Measurements from ENCODE around the gene PRAC2. TPM values are rescaled to one million over a fixed set of nuclear protein-coding genes. Genes with fewer than 3 reads are reported as not detected.

Gene PRAC2
- total and polyA plus RNA-seq, 11 donors, result not detected

DNA sequence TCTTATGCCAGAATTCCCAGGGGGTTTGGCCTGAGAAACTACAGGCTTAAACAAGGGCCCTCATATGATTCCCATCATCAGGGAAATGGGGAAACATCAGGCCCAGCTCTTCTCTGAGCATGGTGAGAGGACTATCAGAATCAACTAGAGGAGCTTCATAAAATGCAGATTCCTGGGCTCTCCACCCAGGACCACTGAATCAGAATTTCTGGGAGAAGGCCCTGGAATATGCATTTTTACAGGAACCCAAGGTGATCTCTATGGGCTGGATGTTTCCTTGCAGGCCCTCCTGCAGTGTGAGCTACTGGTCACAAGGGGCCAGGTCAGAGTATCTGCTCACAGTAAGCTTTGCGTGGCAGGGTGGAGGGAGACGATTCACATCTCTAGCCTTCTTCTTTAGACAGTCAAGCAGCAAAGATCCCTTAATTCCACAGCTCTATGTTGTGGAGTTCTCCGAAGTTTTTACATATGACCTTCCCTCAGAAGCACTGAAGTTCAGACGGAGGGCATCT, 44.3 kb downstream of the PRAC2 start:
- Histone ChIP-seq H3K9me3 (no peaks in the 10 kb centered on the region), H3K4me1 (no peaks in the 10 kb centered on the region), H3K27ac (no peak overlapping the region), H3K36me3 (no peaks in the 10 kb centered on the region), H3K4me3 (no peak overlapping the region), H3K27me3 (peaks cover 0 to 57% (median 13%) of the 10 kb centered on the region in 9 donors)
- 71 to 85% (median 79%) methylated on average over 4 of the region's 4 CpGs for WGBS, 4 donors
- TF ChIP-seq, protein P1, sequence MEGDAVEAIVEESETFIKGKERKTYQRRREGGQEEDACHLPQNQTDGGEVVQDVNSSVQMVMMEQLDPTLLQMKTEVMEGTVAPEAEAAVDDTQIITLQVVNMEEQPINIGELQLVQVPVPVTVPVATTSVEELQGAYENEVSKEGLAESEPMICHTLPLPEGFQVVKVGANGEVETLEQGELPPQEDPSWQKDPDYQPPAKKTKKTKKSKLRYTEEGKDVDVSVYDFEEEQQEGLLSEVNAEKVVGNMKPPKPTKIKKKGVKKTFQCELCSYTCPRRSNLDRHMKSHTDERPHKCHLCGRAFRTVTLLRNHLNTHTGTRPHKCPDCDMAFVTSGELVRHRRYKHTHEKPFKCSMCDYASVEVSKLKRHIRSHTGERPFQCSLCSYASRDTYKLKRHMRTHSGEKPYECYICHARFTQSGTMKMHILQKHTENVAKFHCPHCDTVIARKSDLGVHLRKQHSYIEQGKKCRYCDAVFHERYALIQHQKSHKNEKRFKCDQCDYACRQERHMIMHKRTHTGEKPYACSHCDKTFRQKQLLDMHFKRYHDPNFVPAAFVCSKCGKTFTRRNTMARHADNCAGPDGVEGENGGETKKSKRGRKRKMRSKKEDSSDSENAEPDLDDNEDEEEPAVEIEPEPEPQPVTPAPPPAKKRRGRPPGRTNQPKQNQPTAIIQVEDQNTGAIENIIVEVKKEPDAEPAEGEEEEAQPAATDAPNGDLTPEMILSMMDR (IDR thresholded peaks at IDR 0.05), result no peak
- no peak for TF ChIP-seq POLR2A (IDR thresholded peaks at IDR 0.05)
- intact Hi-C loops (cut with DNase I), result no loop called here
- ATAC-seq, result no peak
- no peak for DNase-seq

- Histone ChIP-seq H3K27ac (no peak overlapping the region), H3K36me3 (no peaks in the 10 kb centered on the region), H3K4me1 (no peaks in the 10 kb centered on the region), H3K9me3 (no peaks in the 10 kb centered on the region), H3K4me3 (no peak overlapping the region), H3K27me3 (peaks cover 0 to 47% (median 13%) of the 10 kb centered on the region in 9 donors)
- intact Hi-C loops (cut with DNase I), result no loop called here
- ATAC-seq (no peak), DNase-seq (no peak)
- TF ChIP-seq POLR2A (IDR thresholded peaks at IDR 0.05), result no peak
- TF ChIP-seq, protein P1 (IDR thresholded peaks at IDR 0.05), result no peak
- WGBS, 4 donors, result 76 to 94% (median 81%) methylated on average over 5 of the region's 5 CpGs
Observed at GRCh38 chr17:48769009-48769675, 46.2 kb downstream of the PRAC2 start.

DNA sequence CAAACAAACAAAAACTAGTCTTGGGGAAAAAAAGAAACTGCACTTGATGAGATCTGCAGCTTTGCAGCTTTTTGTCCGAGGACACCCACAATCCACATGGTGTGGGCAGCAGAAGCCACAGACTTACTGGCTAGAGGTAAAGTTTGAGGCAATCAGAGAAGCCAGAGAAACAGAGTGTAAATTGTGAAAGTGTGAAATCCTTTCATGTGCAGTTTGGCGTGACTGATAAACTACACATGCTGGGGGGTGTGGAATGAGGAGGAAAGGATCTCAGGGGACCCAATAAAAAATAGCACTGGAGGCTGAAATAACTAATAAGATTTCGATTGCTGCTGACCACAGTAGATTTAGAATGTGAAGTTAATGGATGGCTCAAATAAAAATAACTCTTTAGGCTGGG, 48.0 kb downstream of the PRAC2 start:
- no peak for ATAC-seq
- TF ChIP-seq, protein P1 (IDR thresholded peaks at IDR 0.05), result no peak
- no peak for TF ChIP-seq POLR2A (IDR thresholded peaks at IDR 0.05)

DNA sequence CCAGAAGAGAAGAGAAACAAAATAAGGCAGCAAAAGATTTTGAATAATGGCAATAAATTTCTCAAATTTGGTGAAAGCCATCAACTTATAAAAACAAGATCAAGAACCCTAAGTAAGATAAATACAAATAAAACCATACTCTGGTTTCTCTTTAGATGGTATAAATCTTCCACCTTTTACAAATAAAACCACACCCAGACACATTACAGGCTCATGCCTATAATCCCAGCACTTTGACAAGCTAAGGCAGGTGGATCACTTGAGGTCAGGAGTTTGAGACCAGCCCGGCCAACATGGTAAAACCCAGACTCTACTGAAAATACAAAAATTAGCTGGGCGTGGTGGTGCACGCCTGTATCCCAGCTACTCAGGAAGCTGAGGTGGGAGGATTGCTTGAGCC, 50.3 kb downstream of the PRAC2 start:
- Histone ChIP-seq H3K27me3 (peaks cover 0 to 52% (median 18%) of the 10 kb centered on the region in 9 donors), H3K4me3 (no peak overlapping the region), H3K4me1 (no peaks in the 10 kb centered on the region), H3K27ac (no peak overlapping the region), H3K9me3 (peaks cover 0 to 6% (median 0%) of the 10 kb centered on the region in 12 donors), H3K36me3 (no peaks in the 10 kb centered on the region)
- DNase-seq, result no peak
- WGBS, 4 donors, result 87 to 91% (median 90%) methylated on average over 3 of the region's 3 CpGs
- TF ChIP-seq POLR2A (IDR thresholded peaks at IDR 0.05), result no peak
- TF ChIP-seq, protein P1 (IDR thresholded peaks at IDR 0.05), result no peak
- intact Hi-C loops (cut with DNase I), result no loop called here
- ATAC-seq, result no peak

More for the DNA sequence above, 48.0 kb downstream of the PRAC2 start:
- no peak overlapping the region for H3K27ac ChIP-seq
- intact Hi-C loops (cut with DNase I), result no loop called here
- H3K36me3 ChIP-seq, result no peaks in the 10 kb centered on the region
- H3K9me3 ChIP-seq, result peaks cover 0 to 3% (median 0%) of the 10 kb centered on the region in 12 donors
- no peaks in the 10 kb centered on the region for H3K4me1 ChIP-seq
- H3K4me3 ChIP-seq, result no peak overlapping the region
- peaks cover 0 to 49% (median 18%) of the 10 kb centered on the region in 9 donors for H3K27me3 ChIP-seq
- 47 to 53% (median 50%) methylated on average over 3 of the region's 3 CpGs for WGBS, 4 donors
- DNase-seq, result no peak

MicroRNAs encoded within 50 kb of the gene (microRNA counts, 767-probe panel; counts per million panel counts)
- 71.6 to 309 counts per million in 2 donors for microRNA hsa-miR-3185

Small RNA genes lying within 50 kb of the gene (microRNA-seq; reads per million reads assigned to microRNA genes)
- 0 reads per million in 4 donors for gene MIR3185

Other genes starting within 250 kb of the PRAC2 start
- not detected for gene HOXB1, start 192.2 kb upstream of the PRAC2 start, total RNA-seq
- not detected for gene HOXB1, start 192.2 kb upstream of the PRAC2 start, polyA plus RNA-seq
- 1 to 10 TPM in 8 of 9 donors, under 1 TPM in 1; 0.81 to 6.9 (median 3.2) TPM for gene HOXB2, start 178.1 kb upstream of the PRAC2 start, total RNA-seq
- 1 to 10 TPM; 2.0 to 3.0 TPM for gene HOXB2, start 178.1 kb upstream of the PRAC2 start, polyA plus RNA-seq
- 1 to 10 TPM in 2 of 9 donors, under 1 TPM in 6, not detected in 1; 0.27 to 2.8 (median 0.66) TPM for gene HOXB4, start 144.8 kb upstream of the PRAC2 start, total RNA-seq
- gene HOXB4, start 144.8 kb upstream of the PRAC2 start, polyA plus RNA-seq, result under 1 TPM; 0.29 to 0.30 TPM
- gene HOXB3, start 132.9 kb upstream of the PRAC2 start, total RNA-seq, result 1 to 10 TPM in 7 of 9 donors, under 1 TPM in 2; 0.11 to 5.5 (median 2.0) TPM
- 1 to 10 TPM in 1 of 2 donors, under 1 TPM in 1; 0.61 to 2.0 TPM for gene HOXB3, start 132.9 kb upstream of the PRAC2 start, polyA plus RNA-seq
- gene HOXB5, start 129.4 kb upstream of the PRAC2 start, total RNA-seq, result 1 to 10 TPM in 1 of 9 donors, under 1 TPM in 2, not detected in 6; 0.17 to 1.0 (median 0.35) TPM
- gene HOXB5, start 129.4 kb upstream of the PRAC2 start, polyA plus RNA-seq, result under 1 TPM; 0.04 to 0.08 TPM
- gene HOXB6, start 118.2 kb upstream of the PRAC2 start, total RNA-seq, result 1 to 10 TPM in 2 of 9 donors, under 1 TPM in 6, not detected in 1; 0.30 to 2.0 (median 0.62) TPM
- under 1 TPM; 0.38 to 0.57 TPM for gene HOXB6, start 118.2 kb upstream of the PRAC2 start, polyA plus RNA-seq
- gene HOXB7, start 112.2 kb upstream of the PRAC2 start, total RNA-seq, result under 1 TPM in 4 of 9 donors, not detected in 5; 0.25 to 0.88 (median 0.55) TPM
- under 1 TPM; 0.12 to 0.46 TPM for gene HOXB7, start 112.2 kb upstream of the PRAC2 start, polyA plus RNA-seq
- gene HOXB8, start 107.9 kb upstream of the PRAC2 start, total RNA-seq, result not detected
- gene HOXB8, start 107.9 kb upstream of the PRAC2 start, polyA plus RNA-seq, result not detected
- gene HOXB9, start 96.8 kb upstream of the PRAC2 start, total RNA-seq, result not detected
- gene HOXB9, start 96.8 kb upstream of the PRAC2 start, polyA plus RNA-seq, result not detected
- not detected for gene PRAC1, start 667 bp upstream of the PRAC2 start, total RNA-seq
- gene PRAC1, start 667 bp upstream of the PRAC2 start, polyA plus RNA-seq, result not detected
- not detected for gene HOXB13, start 5.6 kb downstream of the PRAC2 start, total RNA-seq
- gene HOXB13, start 5.6 kb downstream of the PRAC2 start, polyA plus RNA-seq, result not detected
- under 1 TPM in 1 of 9 donors, not detected in 8; 0.55 TPM for gene TTLL6, start 94.0 kb downstream of the PRAC2 start, total RNA-seq
- under 1 TPM; 0.07 to 0.15 TPM for gene TTLL6, start 94.0 kb downstream of the PRAC2 start, polyA plus RNA-seq
- gene CALCOCO2, start 107.8 kb downstream of the PRAC2 start, total RNA-seq, result 100 to 1,000 TPM; 174 to 322 (median 272) TPM
- gene CALCOCO2, start 107.8 kb downstream of the PRAC2 start, polyA plus RNA-seq, result 100 to 1,000 TPM; 102 to 122 TPM
- 1,000 to 10,000 TPM in 1 of 9 donors, 100 to 1,000 TPM in 8; 225 to 1,147 (median 370) TPM for gene ATP5MC1, start 169.6 kb downstream of the PRAC2 start, total RNA-seq
- gene ATP5MC1, start 169.6 kb downstream of the PRAC2 start, polyA plus RNA-seq, result 1,000 to 10,000 TPM in 1 of 2 donors, 100 to 1,000 TPM in 1; 638 to 1,709 TPM
- 10 to 100 TPM; 31.1 to 59.0 (median 41.0) TPM for gene UBE2Z, start 185.2 kb downstream of the PRAC2 start, total RNA-seq
- gene UBE2Z, start 185.2 kb downstream of the PRAC2 start, polyA plus RNA-seq, result 10 to 100 TPM; 19.3 to 56.8 TPM
- 100 to 1,000 TPM in 4 of 9 donors, 10 to 100 TPM in 5; 66.9 to 122 (median 96.1) TPM for gene SNF8, start 221.7 kb downstream of the PRAC2 start, total RNA-seq
- gene SNF8, start 221.7 kb downstream of the PRAC2 start, polyA plus RNA-seq, result 100 to 1,000 TPM; 143 to 144 TPM
- gene GIP, start 245.4 kb downstream of the PRAC2 start, total RNA-seq, result not detected
- gene GIP, start 245.4 kb downstream of the PRAC2 start, polyA plus RNA-seq, result not detected